ENCODE measurements around the gene OR5D14. TPM values are rescaled to one million over a fixed set of nuclear protein-coding genes. Genes with fewer than 3 reads are reported as not detected.

Gene OR5D14
- total and polyA plus RNA-seq, 2 of the 8 experiments (the other 6 are each of a cell fraction or from before 2014, with no cell fraction given), result not detected

DNA sequence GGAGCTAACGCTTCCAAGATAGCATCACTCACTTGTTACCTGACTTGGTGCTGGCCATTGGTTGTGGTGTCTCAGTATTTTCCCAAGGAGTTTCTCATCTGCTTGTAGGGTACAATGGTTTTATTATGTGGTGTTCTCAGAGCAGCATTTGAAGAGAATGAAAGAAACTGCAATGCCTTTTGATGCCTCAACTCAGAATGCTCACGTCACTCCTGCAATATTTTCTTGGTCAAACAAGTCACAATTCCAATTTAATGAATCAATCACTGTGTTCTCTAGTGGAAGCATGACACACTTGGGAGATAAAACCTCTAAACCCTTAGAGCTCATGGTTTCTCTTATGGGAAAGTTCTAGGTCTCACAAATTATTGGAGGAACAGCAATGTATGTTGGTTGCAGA, 2.0 kb upstream of the OR5D14 start:
- no peak overlapping the region for H2AFZ ChIP-seq (ENCODE audit: low read length)
- no peaks in the 10 kb centered on the region for H3K36me3 ChIP-seq (ENCODE audit: control insufficient read depth in 2 of 4, insufficient read depth in 4 of 4, low read length in 3 of 4)
- DNase-seq (ENCODE audit: low read depth in 1 of 2, low spot score in 2 of 2), result no peak
- H3K9ac ChIP-seq (replicated peaks in 1 of 4; ENCODE audit: extremely low read depth in 1 of 4, low read depth in 3 of 4, low read length in 3 of 4), result no peak overlapping the region
- no peak overlapping the region for H3K56ac ChIP-seq (replicated peaks; ENCODE audit: insufficient read length, low read depth, low read length)
- H2BK20ac ChIP-seq (ENCODE audit: low read length), result no peak overlapping the region
- no peaks in the 10 kb centered on the region for H3K4me1 ChIP-seq (replicated peaks in 1 of 4; ENCODE audit: control insufficient read depth in 3 of 4, insufficient read depth in 4 of 4, low read length in 3 of 4)
- POLR2A ChIA-PET (ENCODE audit: partially characterized antibody), result no interaction called here
- FAIRE-seq, result no peak
- WGBS, 2 experiments (ENCODE audit: extremely low coverage in 1 of 2, insufficient coverage in 1 of 2, insufficient read length in 1 of 2, insufficient replicate concordance in 2 of 2, low coverage in 1 of 2, low lambda C conversion rate in 2 of 2, missing lambda C conversion rate in 1 of 2), result 60% methylated on average over 2 of the region's 2 CpGs; no CpG with 5 or more reads in 1 of the 2 experiments
- H2BK5ac ChIP-seq (ENCODE audit: low read depth, low read length), result no peak overlapping the region
- no peak overlapping the region for H2AK5ac ChIP-seq (ENCODE audit: low read depth, low read length)
- no peaks in the 10 kb centered on the region for H3K79me1 ChIP-seq (ENCODE audit: low read depth, low read length)
- no peaks in the 10 kb centered on the region; the same call in 1 of the 2 replicates for H3K23me2 ChIP-seq (ENCODE audit: low read depth, low read length)
- H3K4me3 ChIP-seq (ENCODE audit: extremely low read depth in 1 of 4, insufficient read depth in 2 of 4, low read depth in 3 of 4, low read length in 4 of 4), result no peak overlapping the region
- no peak overlapping the region for H3K18ac ChIP-seq (ENCODE audit: extremely low read depth, low read length)
- TF ChIP-seq SP1 (IDR thresholded peaks at IDR 0.05; ENCODE audit: low read depth, low read length) (no peak), CHD2 (IDR thresholded peaks at IDR 0.05; ENCODE audit: low read length) (no peak), SAP30 (IDR thresholded peaks at IDR 0.05; ENCODE audit: insufficient read depth, insufficient replicate concordance, low read length) (no peak), TAF7 (optimal IDR thresholded peaks at IDR 0.05; ENCODE audit: borderline replicate concordance, low read depth, low read length) (no peak), TEAD4 (IDR thresholded peaks at IDR 0.05; ENCODE audit: low read depth, low read length) (no peak), CBX5 (IDR thresholded peaks at IDR 0.05; ENCODE audit: low read depth, low read length) (no peak), RAD21 (IDR thresholded peaks at IDR 0.05 in 1 of 2, conservative IDR thresholded peaks at IDR 0.05 in 1 of 2; ENCODE audit: low read depth in 2 of 2, low read length in 2 of 2) (no peak)
- no peak overlapping the region for H4K8ac ChIP-seq (ENCODE audit: extremely low read depth, insufficient read depth, low read length)
- no peak overlapping the region for H4K5ac ChIP-seq (ENCODE audit: insufficient read length, low read depth, low read length)
- H2BK15ac ChIP-seq (ENCODE audit: low read length), result no peak overlapping the region
- no peaks in the 10 kb centered on the region for H4K20me1 ChIP-seq (replicated peaks in 1 of 2; ENCODE audit: control insufficient read depth in 1 of 2, insufficient read depth in 2 of 2, low read length in 2 of 2)
- no peak overlapping the region for H3K23ac ChIP-seq (ENCODE audit: insufficient read length)
- H3K27me3 ChIP-seq (replicated peaks in 1 of 4; ENCODE audit: control insufficient read depth in 3 of 4, extremely low read depth in 1 of 4, insufficient read depth in 3 of 4, low read length in 3 of 4), result no peaks in the 10 kb centered on the region
- no peak overlapping the region for H4K91ac ChIP-seq (replicated peaks; ENCODE audit: insufficient read length, low read length)
- no peak overlapping the region for H3K14ac ChIP-seq (ENCODE audit: insufficient read length)
- H3K4me2 ChIP-seq (ENCODE audit: insufficient read depth in 1 of 2, low read depth in 2 of 2, low read length in 2 of 2), result no peak overlapping the region
- no peak overlapping the region for H3K27ac ChIP-seq (ENCODE audit: low read depth, low read length)
- no peak overlapping the region for H2BK12ac ChIP-seq (ENCODE audit: low read depth, low read length)
- CTCF ChIA-PET (ENCODE audit: partially characterized antibody), result no interaction called here
- H3K9me3 ChIP-seq (ENCODE audit: insufficient read depth in 2 of 2, low read depth in 1 of 2, low read length in 1 of 2), result peaks cover 65 to 66% of the 10 kb centered on the region in 2 experiments
- no peak overlapping the region for H2BK120ac ChIP-seq (replicated peaks; ENCODE audit: low read depth, low read length)
- H3K79me2 ChIP-seq (ENCODE audit: control insufficient read depth in 1 of 2, insufficient read depth in 2 of 2, low read length in 2 of 2), result no peaks in the 10 kb centered on the region
- no peak overlapping the region for H3K4ac ChIP-seq (replicated peaks; ENCODE audit: insufficient read length, low read depth, low read length)

Measured in H1 (cell line).